Thyroid gland (tissue), 4 donors: ENCODE results near the gene ALLC.

Experiments
- CTCF ChIP-seq, 6 experiments: fragments of 200-600 bp in 3 of 6; fragments of 450-650 bp in 3 of 6; sonication (generic) in 3 of 6; IDR thresholded peaks; one replicate each; pipeline ENCODE4 v1.5.1; 2016 to 2019; ENCODE audit warnings: antibody characterized with exemption in 6 of 6, mild to moderate bottlenecking in 2 of 6, inconsistent platforms in 1 of 6, moderate library complexity in 1 of 6
- POLR2A ChIP-seq, 2 donors: fragments of 450-650 bp; IDR thresholded peaks; one replicate each; pipeline ENCODE4 v1.6.1; 2017; ENCODE audit warnings: antibody characterized with exemption in 2 of 2, mild to moderate bottlenecking in 2 of 2, moderate library complexity in 1 of 2

DNA sequence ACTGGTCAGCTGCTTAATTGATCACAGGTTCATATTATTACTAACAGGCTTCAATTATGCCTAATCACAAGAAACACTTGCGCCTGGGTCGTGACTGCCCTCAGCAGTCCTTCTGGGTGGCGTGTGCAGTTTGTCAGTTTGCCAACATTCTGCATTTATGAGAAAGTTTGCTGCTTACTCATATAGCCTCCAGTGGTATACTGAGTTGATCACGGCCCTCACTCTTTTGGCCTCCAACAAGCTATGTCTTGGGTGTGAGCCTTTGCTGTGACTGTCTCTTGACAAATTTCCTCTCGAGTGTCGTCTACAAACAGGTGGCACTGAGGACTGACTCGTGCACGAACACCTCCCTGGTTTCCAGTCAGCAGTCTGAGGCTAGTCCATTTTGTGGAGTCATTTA, 72.6 kb downstream of the ALLC start:
- TF ChIP-seq CTCF (IDR thresholded peaks at IDR 0.05) (no peak), POLR2A (IDR thresholded peaks at IDR 0.05) (no peak)
